AG04450 (cell line): Measurements from ENCODE around the gene ACTN4. TPM values are rescaled to one million over a fixed set of nuclear protein-coding genes. Genes with fewer than 3 reads are reported as not detected.

ENCODE experiments used
- CTCF ChIA-PET: fragments of 300-600, 350-600 bp; formaldehyde crosslinking; extraction: SDS; loops from one replicate; lab custom pipeline; 2022; ENCODE audit warnings: antibody characterized with exemption, inconsistent platforms; lab: Charles Lee
- POLR2A ChIA-PET: fragments of 350-600 bp; formaldehyde crosslinking; extraction: SDS; loops from one replicate; lab custom pipeline; 2021; ENCODE audit warnings: antibody characterized with exemption, inconsistent platforms; lab: Yijun Ruan, JAX
- DNase-seq: peaks from one replicate; pipeline ENCODE4 v3.0.0-alpha.2; 2011; ENCODE audit warnings: low read depth, low spot score
- H3K27ac ChIP-seq: one replicate; pipeline ENCODE4 v1.5.1; 2012; ENCODE audit warnings: low read depth, low read length, control low read depth
- H3K27me3 ChIP-seq: one replicate; pipeline ENCODE4 v1.6.0; 2012; ENCODE audit warnings: low read length; ENCODE audit not compliant: control insufficient read depth, insufficient read depth
- H3K4me3 ChIP-seq: 2 replicates; pipeline ENCODE4 v1.5.1; 2011; ENCODE audit warnings: mild to moderate bottlenecking, low read depth, low read length, control low read depth
- H3K9me3 ChIP-seq: 2 replicates; pipeline ENCODE4 v1.5.1; 2012; ENCODE audit warnings: low read length; ENCODE audit not compliant: control insufficient read depth, insufficient read depth
- polyA plus RNA-seq: library from polyadenylated mRNA; depleted of rRNA; stranded (reverse); fragments of >200 nt; gene quantifications from 2 replicates; pipeline ENCODE4 v1.2.3, GENCODE V29; 2011
- TF ChIP-seq, protein P1 (sequence below): IDR thresholded peaks from 2 replicates; pipeline ENCODE4 v1.5.1; 2011; ENCODE audit warnings: low read depth, low read length, control low read depth, inconsistent platforms

ACTN4 gene
- polyA plus RNA-seq, 1 experiment = 300 TPM

DNA sequence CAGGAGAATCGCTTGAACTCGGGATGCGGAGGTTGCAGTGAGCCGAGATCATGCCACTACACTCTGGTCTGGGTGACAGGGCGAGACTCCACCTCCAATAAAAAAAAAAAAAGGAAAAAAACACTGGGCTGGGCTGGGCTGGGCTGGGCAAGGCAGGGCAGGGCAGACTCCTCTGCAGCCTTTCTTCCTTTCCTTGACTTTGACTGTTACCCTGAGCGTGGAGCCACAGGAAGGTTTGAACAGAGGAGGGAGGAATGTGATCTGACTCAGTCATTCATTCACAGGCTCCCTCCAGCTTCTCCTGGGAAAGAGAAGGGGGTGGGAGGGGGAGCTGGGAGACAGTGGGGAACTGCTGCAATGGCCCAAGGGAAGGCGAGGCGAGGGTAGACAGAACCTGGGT, 2.7 kb upstream of the ACTN4 start:
- ChIA-PET POLR2A (interaction anchor here (0.6 kb wide), 1 partner anchor 89 kb away, joined by 3 read pairs; no protein-coding TSS in a partner anchor), CTCF (interaction anchor here (0.7 to 1.8 kb wide), 4 partner anchors 8 to 742 kb away, joined by 3 to 12 read pairs (median 4); partner anchors contain the start of gene FAM98C)
- no peaks in the 10 kb centered on the region for H3K27me3 ChIP-seq
- H3K9me3 ChIP-seq = no peaks in the 10 kb centered on the region; the same call in 1 of the 2 replicates
- no peak for DNase-seq
- TF ChIP-seq, protein P1, sequence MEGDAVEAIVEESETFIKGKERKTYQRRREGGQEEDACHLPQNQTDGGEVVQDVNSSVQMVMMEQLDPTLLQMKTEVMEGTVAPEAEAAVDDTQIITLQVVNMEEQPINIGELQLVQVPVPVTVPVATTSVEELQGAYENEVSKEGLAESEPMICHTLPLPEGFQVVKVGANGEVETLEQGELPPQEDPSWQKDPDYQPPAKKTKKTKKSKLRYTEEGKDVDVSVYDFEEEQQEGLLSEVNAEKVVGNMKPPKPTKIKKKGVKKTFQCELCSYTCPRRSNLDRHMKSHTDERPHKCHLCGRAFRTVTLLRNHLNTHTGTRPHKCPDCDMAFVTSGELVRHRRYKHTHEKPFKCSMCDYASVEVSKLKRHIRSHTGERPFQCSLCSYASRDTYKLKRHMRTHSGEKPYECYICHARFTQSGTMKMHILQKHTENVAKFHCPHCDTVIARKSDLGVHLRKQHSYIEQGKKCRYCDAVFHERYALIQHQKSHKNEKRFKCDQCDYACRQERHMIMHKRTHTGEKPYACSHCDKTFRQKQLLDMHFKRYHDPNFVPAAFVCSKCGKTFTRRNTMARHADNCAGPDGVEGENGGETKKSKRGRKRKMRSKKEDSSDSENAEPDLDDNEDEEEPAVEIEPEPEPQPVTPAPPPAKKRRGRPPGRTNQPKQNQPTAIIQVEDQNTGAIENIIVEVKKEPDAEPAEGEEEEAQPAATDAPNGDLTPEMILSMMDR = no peak
- H3K4me3 ChIP-seq = no peak overlapping the region
- H3K27ac ChIP-seq = no peak overlapping the region

DNA sequence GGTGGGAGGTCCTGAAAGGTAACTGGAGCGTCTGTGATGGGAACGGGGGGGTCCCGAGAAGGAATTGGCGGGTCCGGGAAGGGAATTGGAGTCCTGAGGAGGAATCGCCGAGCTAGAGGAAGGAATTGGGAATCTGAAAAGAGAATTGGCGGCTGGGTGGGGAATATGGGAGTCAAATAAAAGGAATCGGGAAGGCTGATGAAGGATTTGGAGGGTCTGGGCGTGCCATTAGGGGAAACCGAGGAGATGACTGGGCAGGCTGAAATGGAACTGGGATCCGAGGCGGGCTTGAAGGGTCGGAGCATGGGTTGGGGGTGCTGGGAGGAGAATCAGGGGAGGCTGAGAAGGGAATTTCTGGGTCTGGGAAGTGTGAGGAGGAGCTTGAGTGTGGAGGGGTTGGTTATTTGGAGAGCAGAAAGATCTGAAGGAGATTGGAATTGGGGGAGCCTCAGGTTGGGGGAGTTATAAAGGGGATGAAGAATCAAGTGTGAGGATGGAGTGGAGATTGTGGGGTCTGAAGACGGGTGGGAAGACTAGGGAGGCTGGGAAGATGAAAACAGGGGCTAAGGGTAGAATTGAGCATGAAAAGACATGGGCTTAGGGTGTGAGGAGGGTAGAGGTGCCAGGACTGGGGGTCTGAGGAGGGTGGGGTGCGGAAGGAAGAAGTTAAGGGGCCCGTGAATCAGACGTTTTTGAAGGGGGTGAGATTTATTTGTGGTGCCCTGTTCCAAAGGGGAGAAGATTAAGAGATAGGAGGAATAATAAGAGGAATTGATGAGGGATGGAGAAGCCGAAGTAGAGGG, 718 bp downstream of the ACTN4 start:
- no peak for DNase-seq
- peak overlapping the region; percentile 89 for H3K4me3 ChIP-seq
- peak overlapping the region; percentile 70 for H3K27ac ChIP-seq
- ChIA-PET CTCF (interaction anchor here (1.0 to 2.4 kb wide), 6 partner anchors 11 to 282 kb away, joined by 3 to 9 read pairs (median 4); partner anchors contain the start of genes MRPS12 and SARS2), POLR2A (interaction anchor here (0.6 to 2.9 kb wide), 17 partner anchors 9 to 651 kb away, joined by 3 to 25 read pairs (median 5); partner anchors contain the start of genes ECH1, EIF3K, FAM98C and MRPS12)
- H3K9me3 ChIP-seq = no peaks in the 10 kb centered on the region; the same call in 1 of the 2 replicates
- no peaks in the 10 kb centered on the region for H3K27me3 ChIP-seq
- TF ChIP-seq, protein P1 = no peak

DNA sequence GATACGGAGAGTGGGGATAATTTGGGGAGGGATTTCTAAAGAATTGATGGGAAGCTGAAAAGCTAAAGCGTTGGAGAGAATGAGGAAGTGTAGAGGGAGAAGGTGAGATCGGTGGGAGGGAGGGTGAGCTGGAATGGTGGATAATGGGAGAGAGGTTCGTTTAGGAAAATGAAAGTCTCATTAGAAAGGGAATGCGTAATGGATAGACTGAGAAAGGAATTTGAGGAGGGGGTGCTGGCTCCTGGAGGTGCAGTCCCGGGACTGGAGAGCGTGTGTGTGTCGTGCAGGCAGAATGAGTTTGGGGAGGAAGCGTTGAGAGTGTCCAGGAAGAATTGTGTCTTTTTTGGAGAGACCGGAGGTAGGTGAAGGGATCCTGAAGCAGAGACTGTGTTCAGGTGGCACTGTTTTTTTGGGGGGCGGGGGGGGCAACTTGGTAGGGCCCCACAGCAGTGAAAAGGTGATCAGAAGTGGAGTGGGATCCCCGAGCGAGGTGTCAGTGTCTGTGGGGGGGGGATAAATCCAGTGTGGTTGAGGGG, 1.4 kb downstream of the ACTN4 start:
- POLR2A ChIA-PET = interaction anchor here (0.6 to 2.9 kb wide), 8 partner anchors 9 to 183 kb away, joined by 3 to 25 read pairs (median 4); partner anchors contain the start of gene ECH1
- Histone ChIP-seq H3K9me3 (no peaks in the 10 kb centered on the region; the same call in 1 of the 2 replicates), H3K27me3 (no peaks in the 10 kb centered on the region), H3K4me3 (peak overlapping the region; percentile 89), H3K27ac (peak overlapping the region; percentile 70)
- CTCF ChIA-PET = interaction anchor here (0.5 to 2.3 kb wide), 4 partner anchors 22 to 281 kb away, joined by 3 to 9 read pairs (median 4); partner anchors contain the start of genes MRPS12 and SARS2
- TF ChIP-seq, protein P1 = no peak
- DNase-seq = no peak

DNA sequence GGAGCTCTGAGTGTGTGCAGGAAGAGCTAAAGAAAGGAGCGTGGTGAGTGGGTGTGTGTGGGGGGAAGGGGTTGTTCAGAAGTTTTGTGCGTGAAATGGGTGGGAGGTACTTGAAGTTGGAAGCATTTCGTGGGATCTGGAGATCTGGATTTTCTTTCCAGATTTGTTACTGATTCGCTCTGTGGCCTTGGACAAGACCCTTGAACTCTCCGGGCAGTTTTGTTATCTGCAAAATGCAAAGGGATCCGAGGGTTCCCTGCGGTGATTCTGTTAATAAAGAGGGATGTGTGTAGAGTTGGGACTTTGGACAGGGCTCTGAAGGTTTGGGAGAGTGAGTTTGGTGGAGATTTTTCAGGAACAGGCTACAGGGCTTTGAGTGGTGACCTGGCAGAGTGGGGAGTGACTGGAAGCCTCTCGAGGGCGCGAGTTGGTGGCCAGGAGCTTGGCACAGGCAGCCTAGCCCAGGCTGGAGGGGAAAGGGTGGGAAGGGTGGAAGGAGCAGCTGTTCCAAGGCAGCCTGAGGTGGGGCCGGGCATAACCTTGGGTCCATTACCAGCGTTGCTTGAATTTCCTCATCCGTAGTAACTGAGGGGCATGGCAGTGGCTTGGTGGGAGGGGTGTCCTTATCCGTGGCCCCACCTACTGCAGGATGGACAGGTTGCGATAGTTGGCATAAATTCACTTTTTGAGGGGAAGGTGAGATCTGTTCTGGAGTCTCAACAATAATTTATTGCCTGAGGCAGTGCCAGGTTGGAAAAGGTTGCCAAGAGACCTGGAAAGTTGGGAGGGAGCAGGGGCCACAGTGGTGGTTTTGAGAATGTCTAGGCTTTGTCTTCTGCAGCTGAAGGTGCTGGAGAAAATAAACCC, 2.1 kb downstream of the ACTN4 start:
- ChIA-PET CTCF (interaction anchor here (0.5 to 2.3 kb wide), 4 partner anchors 21 to 281 kb away, joined by 3 to 9 read pairs (median 4); partner anchors contain the start of genes MRPS12 and SARS2), POLR2A (interaction anchor here (0.6 to 2.9 kb wide), 4 partner anchors 15 to 76 kb away, joined by 3 to 25 read pairs (median 8); no protein-coding TSS in a partner anchor)
- DNase-seq = no peak

More for the DNA sequence above, 2.1 kb downstream of the ACTN4 start:
- no peaks in the 10 kb centered on the region; the same call in 1 of the 2 replicates for H3K9me3 ChIP-seq
- H3K27me3 ChIP-seq = no peaks in the 10 kb centered on the region
- H3K4me3 ChIP-seq = peak overlapping the region; percentile 89
- H3K27ac ChIP-seq = peak overlapping the region; percentile 70
- TF ChIP-seq, protein P1 = no peak
